IPS-NIHi11 (cell line): ENCODE data around the gene LSM3.

Experiments used
- DNase-seq: peaks from one replicate; pipeline ENCODE4 v3.0.0; 2012; ENCODE audit warnings: mixed read lengths, low spot score

The LSM3 gene

DNA sequence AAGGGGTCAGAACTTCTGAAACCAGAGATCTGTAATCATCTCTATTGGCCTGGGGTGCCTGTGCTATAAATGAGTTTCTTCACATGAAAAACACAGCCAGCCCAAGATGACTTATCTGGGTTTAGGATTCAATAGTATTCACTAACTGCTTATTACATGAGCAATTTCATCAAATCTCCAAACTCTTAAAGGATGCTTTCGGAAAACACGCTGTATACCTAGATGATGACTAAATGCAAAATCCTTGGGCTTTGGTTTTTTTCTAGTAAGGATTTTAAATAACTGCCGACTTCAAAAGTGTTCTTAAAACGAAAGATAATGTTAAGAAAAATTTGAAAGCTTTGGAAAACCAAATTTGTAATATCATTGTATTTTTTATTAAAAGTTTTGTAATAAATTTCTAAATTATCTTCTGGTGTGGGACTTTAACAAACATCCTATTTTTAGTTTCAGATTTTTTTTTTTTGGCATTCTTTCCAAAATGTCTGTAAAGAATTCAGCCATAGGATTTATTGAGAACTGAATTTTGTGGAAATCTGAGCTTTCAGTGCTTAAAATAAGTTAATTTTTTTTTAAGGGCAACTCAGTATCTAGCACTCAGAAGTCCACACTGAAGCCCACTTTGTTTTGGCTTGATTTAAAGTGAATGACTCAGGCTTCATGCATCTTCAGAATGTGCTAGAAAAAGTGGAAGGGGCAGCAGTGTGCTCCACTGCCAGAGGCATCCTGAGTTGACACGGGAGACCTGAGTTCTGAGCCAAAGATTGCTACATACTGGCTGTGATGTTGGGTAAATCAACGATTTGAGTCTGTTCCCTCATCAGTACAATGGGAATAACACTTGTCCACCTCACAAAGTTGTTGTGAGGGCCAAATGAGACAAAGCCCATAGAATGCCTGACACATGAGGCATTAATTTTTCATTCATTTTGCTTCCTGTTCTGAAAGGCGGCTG, 35.1 kb upstream of the LSM3 start:
- no peak for DNase-seq

DNA sequence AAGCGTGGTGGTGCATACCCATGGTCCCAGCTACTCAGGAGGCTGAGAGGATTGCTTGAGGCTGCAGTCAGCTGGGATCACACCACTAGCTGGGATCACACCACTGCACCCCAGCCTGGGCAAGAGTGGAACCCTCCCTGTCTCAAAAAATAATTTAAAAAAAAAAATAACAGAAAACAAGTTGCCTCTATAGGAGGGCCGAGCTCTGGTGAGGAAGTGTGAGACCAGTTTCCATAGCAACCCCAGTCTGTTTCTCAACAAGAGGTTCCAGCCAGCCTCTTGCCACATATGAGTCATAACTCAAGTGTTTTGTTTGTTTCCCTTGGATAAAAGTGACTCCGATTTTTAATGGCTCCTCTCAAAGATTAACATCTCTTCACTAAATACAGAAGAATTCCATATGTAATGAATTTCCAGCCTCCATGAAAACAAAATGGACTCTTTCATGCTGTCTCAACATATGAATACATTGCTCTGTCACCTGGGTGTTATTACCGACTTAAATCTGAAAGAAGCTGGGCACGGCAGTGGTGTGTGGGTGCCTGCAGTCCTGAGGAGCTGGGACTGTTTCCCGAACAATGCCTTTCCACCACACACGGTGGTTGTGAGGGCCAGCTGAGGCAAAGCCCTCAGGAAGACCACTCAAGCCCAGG, 34.1 kb upstream of the LSM3 start:
- peak; percentile 74 for DNase-seq

DNA sequence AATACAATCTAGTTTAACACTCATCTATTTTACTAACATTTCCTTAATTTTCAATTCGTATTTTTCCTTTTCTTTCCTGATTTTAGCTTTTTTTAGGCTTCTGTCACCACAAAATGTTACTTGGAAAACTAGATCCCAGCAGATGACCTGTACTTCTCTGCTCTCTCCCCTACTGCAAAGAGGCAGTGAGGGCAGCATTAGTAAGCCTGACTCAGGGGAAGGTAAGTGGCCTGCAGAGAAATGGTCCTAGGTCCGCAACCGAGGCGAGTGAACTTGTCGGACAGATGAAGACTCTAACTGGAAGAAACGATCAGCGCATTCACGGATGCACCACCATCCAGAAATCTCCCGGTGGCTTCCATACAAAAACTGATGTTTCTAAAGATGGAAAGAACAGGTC, 33.4 kb upstream of the LSM3 start:
- no peak for DNase-seq

- DNase-seq: no peak
Observed at GRCh38 chr3:14145670-14146380, 32.8 kb upstream of the LSM3 start.

- no peak for DNase-seq
Observed at GRCh38 chr3:14146381-14147065, 32.1 kb upstream of the LSM3 start.

GRCh38 chr3:14147066-14147435, 31.6 kb upstream of the LSM3 start:
- no peak for DNase-seq

- DNase-seq: no peak
Observed at GRCh38 chr3:14147617-14148016, 31.0 kb upstream of the LSM3 start.

GRCh38 chr3:14148041-14148985, 30.3 kb upstream of the LSM3 start:
- DNase-seq: peak; percentile 81

GRCh38 chr3:14150078-14150477, 28.5 kb upstream of the LSM3 start:
- no peak for DNase-seq

DNA sequence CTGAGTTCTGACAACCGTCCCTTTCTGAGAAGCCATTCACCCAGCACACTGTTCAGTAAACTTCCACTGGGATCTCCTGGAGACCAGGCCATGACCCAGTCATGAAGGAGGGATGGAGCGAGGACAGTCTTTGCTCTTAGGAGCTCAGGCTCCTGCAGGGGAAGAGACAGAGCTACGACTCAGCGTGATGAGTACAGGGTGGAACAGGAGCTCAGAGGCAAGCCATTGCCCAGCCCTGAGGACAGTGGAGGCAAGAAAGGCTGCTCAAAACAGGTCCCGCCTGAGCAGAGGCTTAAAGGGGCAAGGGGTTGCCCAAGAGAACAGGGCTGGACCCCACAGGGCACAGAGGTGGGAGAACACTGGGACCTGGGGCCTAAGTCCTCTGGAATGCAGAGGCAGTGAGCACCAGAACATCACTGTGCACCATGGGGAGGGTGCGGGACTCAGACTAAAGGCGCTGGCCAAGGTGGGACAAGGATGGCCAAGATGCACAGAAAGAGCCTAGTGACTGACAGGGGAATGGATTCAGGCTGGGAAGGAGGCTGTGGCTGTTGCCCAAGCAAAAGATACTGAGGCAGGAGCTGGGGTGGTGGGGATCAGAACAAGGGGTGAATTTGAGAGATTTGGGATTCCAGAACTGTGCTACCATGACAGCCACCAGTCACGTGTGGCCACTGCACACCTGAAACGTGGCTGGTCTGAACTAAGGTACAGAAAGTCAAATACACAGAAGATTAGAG, 28.0 kb upstream of the LSM3 start:
- no peak for DNase-seq

GRCh38 chr3:14151471-14152083, 27.0 kb upstream of the LSM3 start:
- DNase-seq: no peak

DNA sequence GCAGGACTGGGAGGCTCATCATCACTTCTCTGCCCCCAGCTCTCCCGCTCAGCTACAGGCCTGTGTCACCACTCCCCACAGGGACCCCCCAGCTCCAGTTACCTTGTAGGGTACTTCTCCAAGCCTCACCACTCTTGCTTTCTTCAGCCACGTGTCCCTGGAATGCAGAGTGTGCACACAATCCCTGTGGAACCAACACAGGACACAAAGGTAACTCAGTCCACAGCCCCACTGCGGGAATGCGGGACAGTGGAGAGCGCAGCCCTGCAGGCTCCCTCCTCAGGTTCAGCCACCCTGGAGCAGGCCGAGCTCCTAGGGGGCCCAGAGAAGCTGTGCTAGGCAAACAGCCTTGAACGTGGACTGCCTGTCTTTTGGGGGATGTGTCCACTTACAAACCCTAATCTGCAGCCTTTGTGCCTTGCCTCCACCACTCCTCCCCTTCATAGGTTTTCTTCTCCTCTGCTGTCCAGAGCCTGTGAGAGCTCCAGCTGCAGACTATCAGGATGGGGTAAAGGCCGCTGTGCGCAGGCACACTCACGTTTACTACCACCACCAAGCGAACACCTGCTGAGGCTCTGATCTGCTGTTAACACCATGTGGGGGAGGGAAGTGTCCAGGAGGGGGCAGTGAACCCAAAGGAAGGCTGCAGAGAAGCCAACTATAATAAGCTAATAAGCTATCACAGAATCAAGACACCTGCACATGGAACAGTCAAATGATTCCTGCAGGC, 26.2 kb upstream of the LSM3 start:
- DNase-seq: no peak

DNA sequence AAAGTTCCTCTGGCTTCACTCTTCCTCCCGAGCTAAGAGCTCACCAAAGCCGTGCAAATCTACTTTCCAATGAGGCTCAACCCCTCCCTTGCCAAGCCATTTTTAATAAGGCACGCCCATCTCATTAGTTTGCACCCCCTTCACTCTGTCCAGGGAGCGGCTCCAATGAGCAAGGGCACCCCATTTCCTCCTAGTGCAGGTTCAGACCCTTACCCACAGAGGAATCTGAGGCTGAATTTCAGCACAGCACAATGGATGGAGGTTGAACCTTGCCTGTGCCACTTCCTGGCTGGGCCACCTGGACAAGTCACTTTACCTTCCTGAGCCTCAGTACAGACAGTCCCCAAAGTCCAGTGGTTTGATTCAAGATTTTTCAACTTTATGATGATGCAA, 25.7 kb upstream of the LSM3 start:
- DNase-seq: no peak

GRCh38 chr3:14153663-14154062, 25.0 kb upstream of the LSM3 start:
- DNase-seq: no peak

GRCh38 chr3:14154276-14154675, 24.3 kb upstream of the LSM3 start:
- no peak for DNase-seq

DNA sequence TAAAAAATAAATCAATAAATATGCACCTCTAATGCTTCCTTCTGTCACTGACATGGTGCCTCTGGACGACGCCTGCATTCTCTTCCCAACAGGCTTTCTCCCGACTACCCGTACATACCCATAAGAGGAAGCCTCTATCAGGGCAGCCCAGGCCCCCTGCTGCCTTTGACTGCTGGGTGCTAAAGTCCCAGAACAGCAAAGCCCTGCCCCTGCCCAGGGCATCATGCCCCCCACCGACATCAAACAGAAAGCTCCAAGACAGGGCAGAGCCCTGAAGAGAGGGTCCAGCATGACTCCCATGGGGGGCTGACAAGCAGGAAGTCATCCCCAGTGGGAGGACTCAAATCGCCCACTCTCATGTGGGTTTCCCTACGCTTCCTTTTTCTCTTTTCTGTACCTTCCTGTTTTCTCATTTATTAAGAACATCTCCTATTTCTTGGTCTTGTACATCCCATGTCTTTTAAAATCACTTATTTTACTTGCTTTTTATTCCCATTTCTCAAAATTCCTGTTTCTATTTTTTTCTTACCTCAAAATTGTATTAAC, 23.6 kb upstream of the LSM3 start:
- DNase-seq: no peak

DNA sequence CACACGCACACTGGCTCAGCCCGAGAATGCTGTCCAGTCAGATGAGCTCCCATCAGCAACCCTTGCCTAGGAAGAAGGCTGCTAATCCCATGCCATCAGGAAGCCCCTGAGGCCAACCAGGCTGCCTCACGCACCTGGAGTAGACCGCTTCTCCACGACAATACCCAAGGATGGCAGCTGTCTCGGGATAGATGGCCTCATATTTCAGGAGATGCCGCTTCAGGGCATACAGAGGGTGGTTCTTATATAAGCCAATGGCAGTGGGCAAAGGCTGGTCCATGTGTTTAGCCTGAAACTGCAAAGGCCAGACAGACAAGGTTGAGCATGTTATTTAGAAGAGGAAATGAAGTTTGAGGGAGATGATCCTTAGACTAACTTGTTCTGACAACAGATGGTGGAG, 22.4 kb upstream of the LSM3 start:
- DNase-seq: no peak

- DNase-seq: no peak
Observed at GRCh38 chr3:14156843-14157561, 21.6 kb upstream of the LSM3 start.
